Urinary bladder (tissue), 4 donors: ENCODE measurements around the gene SLC39A7. TPM values are rescaled to one million over a fixed set of nuclear protein-coding genes. Genes with fewer than 3 reads are reported as not detected.

Experiments
- DNase-seq: peaks from one replicate; pipeline ENCODE4 v3.0.0-alpha.2; 2015; ENCODE audit errors: extremely low spot score
- H3K27ac ChIP-seq: one replicate; pipeline ENCODE4 v1.5.1; 2013; ENCODE audit warnings: low read depth, mild to moderate bottlenecking, moderate library complexity
- H3K36me3 ChIP-seq: one replicate; pipeline ENCODE4 v1.6.1; 2013; ENCODE audit warnings: mild to moderate bottlenecking, moderate library complexity; ENCODE audit not compliant: insufficient read depth
- H3K4me1 ChIP-seq: one replicate; pipeline ENCODE4 v1.6.1; 2013; ENCODE audit warnings: mild to moderate bottlenecking, moderate library complexity; ENCODE audit not compliant: insufficient read depth
- H3K4me3 ChIP-seq: one replicate; pipeline ENCODE4 v1.5.1; 2013; ENCODE audit warnings: low read depth, low read length
- WGBS: extraction: QIAGEN DNeasy Blood & Tissue Kit; methylation state at CpG from one replicate; pipeline ENCODE4 v1.1.7; 2013; 5-methylcytosine and 5-hydroxymethylcytosine counted together
- polyA plus RNA-seq: library from polyadenylated mRNA; stranded (reverse); fragments of 200-250 nt; gene quantifications from one replicate; pipeline ENCODE4 v1.2.3, GENCODE V29; 2013
- total RNA-seq: library from RNA; depleted of rRNA; stranded (reverse); fragments of >200 nt; gene quantifications from one replicate; pipeline ENCODE4 v1.2.3, GENCODE V29; 2014
- donor health status: healthy with polysubstance abuse.
- donor health status: healthy.

SLC39A7 gene
- total and polyA plus RNA-seq, 2 donors, result 60.0 to 77.1 TPM

DNA sequence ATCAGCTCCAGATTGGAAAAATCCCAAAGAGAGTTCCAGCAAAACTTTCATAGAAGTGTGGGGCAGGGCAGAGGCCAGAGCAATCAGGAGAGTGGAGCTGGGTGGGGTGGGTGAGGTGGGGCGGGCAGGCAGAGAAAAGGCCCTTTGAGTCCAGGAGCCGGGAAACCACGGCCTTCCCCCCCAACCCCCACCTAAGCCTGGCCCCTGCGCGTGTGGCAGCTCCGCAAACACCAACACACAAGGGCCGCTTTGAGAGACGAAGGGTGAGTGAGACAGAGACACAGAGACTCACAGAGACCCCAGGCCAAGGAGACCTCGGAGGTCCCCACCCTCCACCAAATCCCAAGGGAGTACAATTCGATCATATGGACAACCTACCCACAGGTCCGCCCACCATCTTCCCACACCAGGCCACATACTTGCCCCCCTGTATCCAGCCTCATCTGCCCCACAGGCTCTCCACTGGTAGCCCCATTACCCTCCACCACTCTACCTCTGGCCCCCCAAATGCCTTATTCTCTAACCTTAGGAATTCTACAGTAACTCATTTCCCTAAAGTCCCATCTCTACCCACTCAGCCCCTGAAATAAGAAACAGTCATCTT, 10.1 kb upstream of the SLC39A7 start:
- Histone ChIP-seq H3K4me3 (no peak overlapping the region), H3K27ac (no peak overlapping the region), H3K36me3 (no peaks in the 10 kb centered on the region), H3K4me1 (no peaks in the 10 kb centered on the region)
- 86% methylated on average over 11 of the region's 11 CpGs for WGBS
- DNase-seq, result no peak

GRCh38 chr6:33191383-33192104, 9.1 kb upstream of the SLC39A7 start:
- H3K4me1 ChIP-seq, result no peaks in the 10 kb centered on the region
- no peaks in the 10 kb centered on the region for H3K36me3 ChIP-seq
- H3K27ac ChIP-seq, result no peak overlapping the region
- H3K4me3 ChIP-seq, result no peak overlapping the region
- WGBS, result 39% methylated on average over 8 of the region's 8 CpGs
- no peak for DNase-seq

DNA sequence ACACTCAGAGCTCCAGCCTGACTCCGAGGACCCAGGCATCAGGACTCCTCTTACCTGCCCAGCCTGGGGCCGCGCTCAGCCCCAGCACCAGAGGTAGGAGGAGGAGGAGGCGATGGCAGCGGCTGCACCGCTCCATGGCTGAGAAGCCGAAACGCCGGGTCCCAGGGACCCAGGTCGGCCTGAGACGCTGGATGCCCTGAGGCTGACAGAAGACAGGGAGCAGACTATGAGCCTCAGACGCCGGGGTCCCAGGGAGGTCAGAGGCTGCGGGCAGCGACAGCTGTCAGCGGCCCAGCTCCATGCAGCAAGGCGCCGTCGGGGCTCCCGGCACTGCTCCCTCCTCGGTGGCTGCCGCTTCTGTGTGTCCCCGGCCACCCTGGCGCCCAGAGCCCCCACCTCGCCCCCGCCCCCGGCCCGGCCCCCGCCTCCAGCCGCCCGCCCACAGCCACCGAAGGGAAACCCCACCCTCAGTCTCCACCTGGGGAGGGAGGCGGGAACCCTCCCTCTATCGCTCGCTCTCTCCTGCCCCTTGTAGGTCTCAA, 8.5 kb upstream of the SLC39A7 start, which contains the start of gene COL11A2:
COL11A2 (minus strand) TSS at position 363 of the 542 bp plus-strand sequence; CDS start at position 136, 227 bp downstream.
- 9% methylated on average over 35 of the region's 35 CpGs for WGBS
- no peak for DNase-seq
- no peaks in the 10 kb centered on the region for H3K36me3 ChIP-seq
- H3K4me3 ChIP-seq, result peak within 1 kb of the TSS; percentile 21
- H3K4me1 ChIP-seq, result no peaks in the 10 kb centered on the region
- H3K27ac ChIP-seq, result no peak within 1 kb of the TSS

GRCh38 chr6:33192671-33193602, 7.7 kb upstream of the SLC39A7 start:
- WGBS, result 3% methylated on average over 72 of the region's 72 CpGs
- Histone ChIP-seq H3K27ac (no peak overlapping the region), H3K4me1 (no peaks in the 10 kb centered on the region), H3K36me3 (no peaks in the 10 kb centered on the region), H3K4me3 (peak overlapping the region; percentile 21)
- no peak for DNase-seq

GRCh38 chr6:33193619-33194018, 7.0 kb upstream of the SLC39A7 start:
- no peaks in the 10 kb centered on the region for H3K36me3 ChIP-seq
- WGBS, result 60% methylated on average over 6 of the region's 6 CpGs
- no peak for DNase-seq
- no peak overlapping the region for H3K4me3 ChIP-seq
- no peak overlapping the region for H3K27ac ChIP-seq
- no peaks in the 10 kb centered on the region for H3K4me1 ChIP-seq

GRCh38 chr6:33194431-33194979, 6.2 kb upstream of the SLC39A7 start:
- Histone ChIP-seq H3K27ac (no peak overlapping the region), H3K4me1 (no peaks in the 10 kb centered on the region), H3K4me3 (no peak overlapping the region), H3K36me3 (no peaks in the 10 kb centered on the region)
- WGBS, result 51% methylated on average over 8 of the region's 8 CpGs
- no peak for DNase-seq

DNA sequence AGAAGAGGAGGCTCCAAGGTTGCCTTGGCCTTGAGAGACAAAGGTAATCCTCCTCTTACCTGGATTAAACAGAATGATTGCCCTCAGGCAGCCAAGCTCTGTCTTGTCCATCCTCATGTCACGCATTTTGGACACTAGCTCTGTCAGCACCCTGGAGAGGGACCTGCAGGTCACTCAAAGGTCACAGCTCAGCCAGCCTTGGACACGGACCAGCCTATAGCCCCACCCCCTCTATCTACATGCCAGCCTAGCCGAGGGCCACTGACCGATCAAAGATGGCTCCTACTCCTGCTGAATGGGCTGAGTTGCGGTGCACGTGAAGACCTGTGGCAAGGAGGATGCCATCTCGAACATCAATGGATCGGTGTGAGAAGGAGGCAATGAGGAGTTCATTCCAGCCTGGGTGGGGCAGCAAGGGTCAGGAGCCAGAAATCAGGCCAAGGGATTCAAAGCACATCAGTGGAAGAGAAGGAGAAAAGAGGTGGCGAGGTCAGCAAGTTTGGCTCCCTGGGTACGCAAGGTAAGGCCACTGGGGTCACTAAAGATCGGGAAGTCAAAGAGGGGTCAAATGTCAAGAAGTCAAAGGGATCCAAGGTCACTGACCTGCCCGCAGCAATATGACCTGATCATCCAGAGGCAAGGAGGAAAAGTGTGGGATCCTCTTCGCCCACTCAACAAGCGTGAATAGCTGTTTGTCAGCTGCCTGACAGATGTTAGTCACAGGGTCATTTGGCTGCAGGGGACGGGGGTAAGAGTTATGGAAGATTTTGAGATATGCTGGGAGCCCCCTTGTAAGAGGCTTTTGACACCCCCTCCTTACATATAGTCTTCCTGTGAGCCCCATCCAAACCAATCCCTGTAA, 5.1 kb upstream of the SLC39A7 start:
- Histone ChIP-seq H3K36me3 (no peaks in the 10 kb centered on the region), H3K27ac (no peak overlapping the region), H3K4me3 (no peak overlapping the region), H3K4me1 (no peaks in the 10 kb centered on the region)
- WGBS, result 77% methylated on average over 15 of the region's 15 CpGs
- no peak for DNase-seq

- 40% methylated on average over 12 of the region's 12 CpGs for WGBS
- Histone ChIP-seq H3K36me3 (no peaks in the 10 kb centered on the region), H3K27ac (no peak overlapping the region), H3K4me3 (no peak overlapping the region), H3K4me1 (peaks cover 2% of the 10 kb centered on the region)
- no peak for DNase-seq
Observed at GRCh38 chr6:33197431-33198048, 3.1 kb upstream of the SLC39A7 start.

- no peaks in the 10 kb centered on the region for H3K36me3 ChIP-seq
Observed at GRCh38 chr6:33198159-33198852, 2.4 kb upstream of the SLC39A7 start.

GRCh38 chr6:33198853-33199436, 1.7 kb upstream of the SLC39A7 start:
- no peak overlapping the region for H3K27ac ChIP-seq
- H3K4me3 ChIP-seq, result no peak overlapping the region
- peaks cover 2% of the 10 kb centered on the region for H3K4me1 ChIP-seq
- 44% methylated on average over 3 of the region's 3 CpGs for WGBS
- DNase-seq, result no peak
- no peaks in the 10 kb centered on the region for H3K36me3 ChIP-seq

More at GRCh38 chr6:33198159-33198852, 2.4 kb upstream of the SLC39A7 start:
- H3K4me3 ChIP-seq, result no peak overlapping the region
- peaks cover 2% of the 10 kb centered on the region for H3K4me1 ChIP-seq
- DNase-seq, result no peak
- WGBS, result 85% methylated on average over 6 of the region's 6 CpGs
- H3K27ac ChIP-seq, result no peak overlapping the region

DNA sequence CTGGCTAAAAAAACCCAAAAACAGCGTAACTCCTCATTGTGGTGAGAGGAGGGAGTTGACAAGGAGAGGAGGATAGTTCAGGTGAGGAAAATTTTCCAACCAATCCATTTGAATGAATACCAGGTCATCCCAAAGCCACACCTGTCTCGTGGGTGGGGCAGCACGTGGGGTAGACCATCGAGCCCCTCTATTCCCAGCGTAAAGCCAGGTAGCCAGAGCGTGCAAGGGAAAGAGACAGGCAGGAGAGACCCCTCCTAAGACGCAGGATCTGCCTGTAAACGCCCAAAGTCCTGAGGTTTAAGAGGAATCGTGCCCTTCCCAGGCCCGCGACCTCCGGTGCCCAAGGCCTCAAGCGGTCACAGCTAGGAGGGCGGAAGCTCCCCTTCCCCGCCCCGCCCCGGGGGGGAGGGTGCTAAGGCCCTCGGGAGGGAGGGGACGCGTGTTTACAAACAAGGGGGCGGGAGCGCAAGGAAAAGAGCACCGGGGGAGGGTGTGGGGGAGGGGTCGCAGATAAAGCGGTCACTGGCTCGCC, 914 bp upstream of the SLC39A7 start:
- peak overlapping the region; percentile 82 for H3K4me3 ChIP-seq
- no peak for DNase-seq
- WGBS, result 3% methylated on average over 26 of the region's 26 CpGs
- no peaks in the 10 kb centered on the region for H3K36me3 ChIP-seq
- peaks cover 2% of the 10 kb centered on the region for H3K4me1 ChIP-seq
- H3K27ac ChIP-seq, result peak overlapping the region; percentile 94
